Measurements from ENCODE around the gene YAP1.

DNA sequence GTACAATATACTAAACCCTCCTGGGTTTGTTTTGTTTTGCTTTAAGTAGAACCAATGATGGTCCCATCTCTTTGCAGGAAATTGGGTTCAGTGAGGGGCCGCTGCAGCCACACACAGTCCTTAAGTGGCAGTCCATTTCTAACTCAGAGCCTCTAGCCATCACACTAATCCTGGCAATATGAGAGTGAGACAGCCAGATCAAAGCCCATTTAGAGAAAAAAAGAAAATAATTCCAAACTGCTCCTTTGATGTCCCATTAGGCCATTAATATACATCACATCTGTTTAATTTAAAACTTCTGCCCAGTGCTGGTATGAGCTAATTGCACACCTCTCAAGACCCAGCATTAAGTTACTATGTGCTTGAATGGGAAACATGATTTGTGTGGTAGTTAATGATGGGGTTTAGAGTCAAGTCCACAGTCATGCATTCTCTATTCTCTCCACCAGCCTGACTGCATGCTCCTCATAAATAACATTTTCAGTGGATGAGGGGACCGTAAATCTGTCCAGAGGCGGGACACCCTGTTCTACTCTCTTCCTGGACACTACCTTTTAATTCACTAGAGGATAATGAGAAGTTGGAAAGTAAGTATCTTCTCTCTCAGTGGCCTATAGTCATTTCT, 153.2 kb downstream of the YAP1 start:
- TF ChIP-seq POLR2A (IDR thresholded peaks at IDR 0.05; ENCODE audit: low read depth, low read length), result no peak
- no peak for TF ChIP-seq TAF1 (IDR thresholded peaks at IDR 0.05; ENCODE audit: borderline replicate concordance, low read depth, low read length)

Data from GM12892 (cell line).